ENCODE measurements around the gene OSBPL6. TPM values are rescaled to one million over a fixed set of nuclear protein-coding genes. Genes with fewer than 3 reads are reported as not detected.

Gene OSBPL6
- total RNA-seq, 1 experiment from 2014 or later, result 4.5 TPM

GRCh38 chr2:178238750-178239149 lies 44.4 kb downstream of the OSBPL6 start:
- no peak for DNase-seq (ENCODE audit: low read depth)

DNA sequence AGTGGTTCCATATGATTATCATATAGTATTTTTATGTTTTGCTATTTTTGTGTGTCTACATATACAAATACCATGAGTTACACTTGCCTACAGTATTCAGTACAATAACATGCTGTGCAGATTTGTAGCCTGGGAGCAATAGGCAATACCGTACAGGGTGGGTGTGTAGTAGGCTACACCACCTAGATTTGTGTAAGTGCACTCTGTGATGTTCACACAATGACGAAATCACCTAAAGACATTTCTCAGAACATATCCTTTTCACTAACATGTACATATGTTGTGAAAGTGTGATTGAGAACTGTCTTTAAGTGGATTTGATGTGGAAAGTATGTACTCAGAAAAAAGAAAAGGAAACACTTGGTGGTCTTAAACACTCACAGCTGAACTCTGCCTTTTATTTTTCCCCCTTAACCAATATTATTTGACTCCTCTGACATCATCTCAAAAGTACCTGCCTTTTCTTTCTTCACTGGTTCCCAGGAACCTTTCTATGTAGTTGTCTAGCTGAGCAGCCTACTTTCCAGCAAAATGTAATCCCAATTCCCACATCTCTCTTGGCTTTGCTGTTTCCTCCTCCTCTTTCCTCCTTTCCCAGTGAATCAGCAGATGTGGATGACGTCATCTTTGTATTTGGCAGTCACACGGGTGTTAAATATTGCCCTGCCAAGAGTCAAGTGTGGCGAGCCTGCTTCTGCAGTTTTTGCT lies 47.7 kb downstream of the OSBPL6 start:
- DNase-seq (ENCODE audit: low read depth), result peak; percentile 82

- no peak for DNase-seq (ENCODE audit: low read depth)
Observed at GRCh38 chr2:178242552-178242883, 48.2 kb downstream of the OSBPL6 start.

DNA sequence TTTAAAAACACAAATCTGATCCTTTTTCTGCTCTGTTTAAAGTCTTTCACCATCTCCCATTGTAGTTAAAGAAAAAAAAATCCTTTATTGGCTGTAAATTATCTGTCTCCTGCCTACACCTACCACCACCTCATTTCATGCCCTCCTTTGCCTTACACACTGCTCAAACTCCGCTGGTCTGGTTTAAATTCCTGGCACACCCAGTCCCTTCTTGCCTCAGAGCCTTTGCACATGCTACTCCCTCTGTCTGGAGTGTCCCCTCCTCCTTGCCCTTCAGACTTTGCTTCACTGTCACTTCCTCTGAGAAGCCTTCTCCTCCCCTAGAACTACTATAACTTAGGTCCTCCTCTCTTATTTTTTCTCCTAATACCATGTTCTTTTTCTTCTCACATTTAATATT lies 49.6 kb downstream of the OSBPL6 start:
- DNase-seq (ENCODE audit: low read depth), result no peak

DNA sequence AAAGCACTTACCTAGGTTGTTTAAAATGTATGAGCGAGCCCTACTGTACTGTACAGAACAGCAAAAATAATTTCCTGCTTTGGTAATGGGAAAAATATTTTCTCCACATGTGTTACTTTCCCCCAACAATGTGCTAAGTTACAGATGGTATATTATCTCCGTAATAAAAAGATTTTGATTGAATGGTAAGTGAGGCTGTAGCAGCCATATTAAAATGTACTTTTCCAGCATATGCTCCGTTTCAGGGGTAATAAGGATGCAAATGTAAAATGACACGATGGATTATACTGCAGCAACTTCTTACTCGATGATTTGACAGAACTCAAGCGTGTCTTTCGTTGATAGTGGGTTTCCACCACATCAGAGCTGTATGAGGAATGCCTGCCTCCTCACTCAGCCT lies 50.5 kb downstream of the OSBPL6 start:
- DNase-seq (ENCODE audit: low read depth), result no peak

DNA sequence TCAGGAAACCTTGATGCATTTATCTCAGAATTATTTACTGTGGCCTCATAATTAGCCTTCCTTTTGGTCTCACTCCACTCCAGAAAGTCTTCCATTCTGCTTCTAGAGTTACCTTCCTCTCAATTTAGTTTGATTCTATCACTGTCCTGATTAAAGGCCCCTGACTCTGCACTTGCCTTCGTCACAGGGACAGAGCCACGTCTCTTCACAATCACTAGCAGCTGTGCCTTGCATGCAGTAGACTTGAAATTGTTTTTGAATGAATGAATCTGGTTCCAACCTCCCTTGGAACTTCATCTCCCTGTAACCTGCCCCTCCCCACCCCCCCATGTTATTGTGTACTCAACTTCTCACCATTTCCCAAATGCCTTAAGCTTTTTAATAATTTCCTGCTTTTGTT lies 52.4 kb downstream of the OSBPL6 start:
- no peak for DNase-seq (ENCODE audit: low read depth)

DNA sequence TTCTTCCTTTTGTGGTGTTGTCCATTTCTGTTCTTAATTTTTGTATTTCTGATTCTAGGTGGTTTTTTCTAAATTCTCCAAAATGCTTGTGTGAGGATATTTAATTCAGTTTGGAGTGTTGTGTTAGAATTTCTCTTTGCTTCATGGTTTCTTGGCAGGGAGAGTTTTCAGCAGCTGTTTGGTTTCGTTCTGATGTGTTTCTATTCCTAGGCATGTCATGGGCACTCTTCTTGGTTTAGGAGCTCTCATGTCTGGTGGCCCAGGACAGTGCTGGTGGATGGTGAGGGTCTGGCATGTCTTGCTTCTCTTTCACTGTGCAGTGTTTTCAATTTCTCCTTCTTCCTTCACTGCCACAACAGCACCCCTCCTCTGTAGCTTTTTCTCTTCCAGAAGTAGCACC lies 52.9 kb downstream of the OSBPL6 start:
- no peak for DNase-seq (ENCODE audit: low read depth)

GRCh38 chr2:178250429-178250828 lies 56.1 kb downstream of the OSBPL6 start:
- no peak for DNase-seq (ENCODE audit: low read depth)

- no peak for DNase-seq (ENCODE audit: low read depth)
Observed at GRCh38 chr2:178251151-178251955, 57.0 kb downstream of the OSBPL6 start.

GRCh38 chr2:178256382-178257042 lies 62.2 kb downstream of the OSBPL6 start:
- no peak for DNase-seq (ENCODE audit: low read depth)

DNA sequence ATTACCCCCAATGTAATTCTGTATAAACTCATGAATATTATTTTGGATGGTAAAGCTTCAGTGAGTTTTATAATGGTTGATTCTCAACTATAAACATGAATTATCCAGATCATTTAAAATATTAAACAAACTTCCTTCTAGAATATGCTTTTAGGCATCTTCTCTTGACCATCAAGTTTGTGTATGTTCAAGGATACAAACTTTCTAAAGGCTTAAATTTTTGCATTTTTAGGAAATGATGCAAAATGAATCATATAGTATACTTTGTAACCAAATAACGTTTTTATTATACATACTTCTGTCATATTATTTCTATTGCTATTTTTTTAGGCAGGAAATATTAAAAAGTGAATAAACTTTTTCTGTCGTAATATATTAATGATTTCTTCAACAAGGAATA lies 62.8 kb downstream of the OSBPL6 start:
- DNase-seq (ENCODE audit: low read depth), result no peak

DNA sequence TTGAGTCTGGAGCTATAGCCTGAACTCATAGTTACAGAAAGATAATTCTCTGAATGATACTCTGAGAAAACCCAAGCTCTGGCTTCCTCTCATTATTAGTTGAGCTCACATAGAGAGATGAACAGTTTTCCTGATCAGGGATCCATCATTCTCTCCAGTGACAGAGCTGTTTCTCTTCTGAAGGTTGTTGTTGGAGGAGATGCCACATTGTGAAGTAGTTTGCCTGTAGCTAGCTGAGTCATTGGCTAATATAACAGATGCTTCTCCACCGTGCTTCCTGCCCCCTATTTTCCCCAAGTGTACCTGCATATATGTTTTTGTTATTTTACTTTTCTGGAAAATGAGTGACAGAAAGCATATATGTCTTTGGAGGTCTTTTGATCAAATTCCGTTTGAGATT lies 64.6 kb downstream of the OSBPL6 start:
- peak; percentile 47 for DNase-seq (ENCODE audit: low read depth)

- no peak for DNase-seq (ENCODE audit: low read depth)
Observed at GRCh38 chr2:178263159-178263860, 69.0 kb downstream of the OSBPL6 start.

DNA sequence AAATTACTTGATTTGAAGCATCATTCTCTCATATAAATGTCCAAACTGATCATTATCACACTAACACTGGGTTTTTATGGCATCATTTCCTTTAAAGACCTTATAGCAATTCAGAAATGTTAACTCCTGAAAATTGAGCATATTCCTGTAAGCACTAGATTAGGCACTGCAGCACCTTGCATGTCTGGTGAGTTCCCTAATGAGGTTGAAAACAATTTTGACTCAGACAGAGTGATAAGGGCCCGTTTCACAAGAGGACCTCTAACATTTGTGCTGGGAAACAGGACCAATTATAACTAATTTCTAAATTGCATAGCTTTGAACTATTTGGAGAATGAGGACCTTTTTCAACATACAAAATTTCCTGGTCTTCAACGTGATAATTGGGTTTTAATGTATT lies 69.9 kb downstream of the OSBPL6 start:
- no peak for DNase-seq (ENCODE audit: low read depth)

DNA sequence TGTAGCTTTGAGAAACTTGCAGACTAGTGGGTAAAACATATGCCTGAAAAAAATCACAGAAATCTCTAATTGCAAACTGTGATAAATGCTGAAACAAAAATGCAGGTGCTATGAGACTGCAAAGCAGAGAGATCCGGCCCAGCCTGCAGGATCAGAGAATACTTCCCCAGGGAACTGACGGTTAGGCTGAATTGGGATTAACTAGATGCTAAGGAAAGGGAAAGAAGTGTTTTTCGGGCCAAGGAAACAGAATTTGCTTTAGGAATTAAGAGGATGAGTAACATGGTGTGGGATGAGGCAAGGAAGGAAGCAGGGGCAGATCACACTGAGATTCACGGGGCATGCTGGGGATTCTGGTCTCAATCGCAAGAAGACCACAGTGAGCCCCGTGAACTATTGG lies 71.5 kb downstream of the OSBPL6 start:
- DNase-seq (ENCODE audit: low read depth), result no peak

- DNase-seq (ENCODE audit: low read depth), result no peak
Observed at GRCh38 chr2:178266445-178266844, 72.1 kb downstream of the OSBPL6 start.

- no peak for DNase-seq (ENCODE audit: low read depth)
Observed at GRCh38 chr2:178267660-178268059, 73.3 kb downstream of the OSBPL6 start.

GRCh38 chr2:178268435-178268834 lies 74.1 kb downstream of the OSBPL6 start:
- no peak for DNase-seq (ENCODE audit: low read depth)

GRCh38 chr2:178269438-178270224 lies 75.3 kb downstream of the OSBPL6 start:
- no peak for DNase-seq (ENCODE audit: low read depth)

- DNase-seq (ENCODE audit: low read depth), result no peak
Observed at GRCh38 chr2:178270338-178270737, 76.0 kb downstream of the OSBPL6 start.

DNA sequence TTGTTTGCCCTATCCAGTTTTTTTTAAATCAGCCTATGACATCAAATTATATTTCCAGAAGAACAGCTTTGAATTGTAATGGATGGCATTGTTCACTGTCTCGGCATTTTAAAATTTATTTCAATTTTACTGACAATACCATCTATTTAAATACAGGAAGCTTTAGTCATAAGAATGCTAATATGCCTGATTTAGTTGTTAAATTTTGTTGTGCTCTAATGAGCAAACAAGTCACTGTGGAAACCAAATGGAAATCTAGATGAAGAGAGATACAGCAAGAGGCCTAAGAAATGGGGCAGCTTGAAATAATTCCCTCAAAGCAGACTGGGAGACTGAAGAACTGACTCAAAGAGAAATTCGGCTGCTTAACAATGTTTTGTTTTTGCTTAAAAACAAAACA lies 76.8 kb downstream of the OSBPL6 start:
- no peak for DNase-seq (ENCODE audit: low read depth)
